HL-60 (cell line): ENCODE data around the gene HDAC8.
"Not testable (repeated sequence)": the region's sequence is repeated elsewhere in the genome, so short reads cannot be mapped to it uniquely, and the experiment has no call there.

Experiments
- DNase-seq, 2 experiments: peaks; one replicate each; pipeline ENCODE4 v3.0.0-alpha.2; 2010 to 2020; ENCODE audit warnings: low read depth in 1 of 2, low spot score in 1 of 2
- H3K27ac ChIP-seq: fragments of 250-450 bp; sonication (Bioruptor Pico); replicated peaks from 2 replicates; pipeline ENCODE4 v1.5.1; 2020; ENCODE audit warnings: mild to moderate bottlenecking, moderate library complexity
- H3K27me3 ChIP-seq: fragments of 250-450 bp; sonication (Bioruptor Pico); 2 replicates; pipeline ENCODE4 v1.5.1; 2021; ENCODE audit warnings: mild to moderate bottlenecking, moderate library complexity; ENCODE audit not compliant: insufficient read depth, poor library complexity, severe bottlenecking
- H3K4me3 ChIP-seq: replicated peaks from 2 replicates; pipeline ENCODE4 v1.5.1; 2011; ENCODE audit warnings: mild to moderate bottlenecking, control low read depth, low read length; ENCODE audit not compliant: insufficient read depth
- GABPA ChIP-seq: IDR thresholded peaks from 2 replicates; pipeline ENCODE4 v1.6.1; 2012; ENCODE audit warnings: low read depth
- POLR2AphosphoS5 ChIP-seq: IDR thresholded peaks from 2 replicates; pipeline ENCODE4 v1.6.1; 2012; ENCODE audit warnings: low read depth
- REST ChIP-seq: IDR thresholded peaks from 2 replicates; pipeline ENCODE4 v1.6.1; 2012; ENCODE audit warnings: low read depth; ENCODE audit not compliant: insufficient replicate concordance
- SPI1 ChIP-seq: IDR thresholded peaks from 2 replicates; pipeline ENCODE4 v1.6.1; 2012; ENCODE audit warnings: low read depth, mild to moderate bottlenecking, borderline replicate concordance
- TF ChIP-seq, protein P1 (sequence below): IDR thresholded peaks from one replicate; pipeline ENCODE4 v1.5.1; 2011; ENCODE audit warnings: low read length, control low read depth, inconsistent platforms; ENCODE audit not compliant: insufficient read depth

Gene HDAC8

DNA sequence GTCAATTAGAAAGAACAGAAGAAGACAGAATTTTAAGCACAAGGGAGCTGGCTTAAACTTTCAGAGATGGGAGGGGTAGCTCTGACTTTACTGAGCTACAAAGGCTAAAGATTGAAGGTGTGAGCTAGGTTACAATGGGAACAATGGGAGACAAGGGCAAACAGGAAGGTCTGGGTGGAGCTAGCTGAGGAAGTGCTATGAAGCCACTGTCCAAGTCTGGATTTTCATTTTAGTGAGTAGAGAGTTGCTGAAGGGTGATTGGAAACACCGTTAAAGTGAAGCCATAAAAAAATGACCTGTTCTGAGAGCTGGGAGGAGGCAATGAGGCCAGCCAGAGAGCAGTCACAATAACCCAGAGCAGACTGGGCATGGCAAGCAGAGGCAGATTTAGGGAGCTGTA is 162.7 kb downstream of the HDAC8 start:
- no peaks in the 10 kb centered on the region for H3K27me3 ChIP-seq
- TF ChIP-seq POLR2AphosphoS5 (no peak), REST (no peak), SPI1 (no peak), GABPA (no peak)
- TF ChIP-seq, protein P1, sequence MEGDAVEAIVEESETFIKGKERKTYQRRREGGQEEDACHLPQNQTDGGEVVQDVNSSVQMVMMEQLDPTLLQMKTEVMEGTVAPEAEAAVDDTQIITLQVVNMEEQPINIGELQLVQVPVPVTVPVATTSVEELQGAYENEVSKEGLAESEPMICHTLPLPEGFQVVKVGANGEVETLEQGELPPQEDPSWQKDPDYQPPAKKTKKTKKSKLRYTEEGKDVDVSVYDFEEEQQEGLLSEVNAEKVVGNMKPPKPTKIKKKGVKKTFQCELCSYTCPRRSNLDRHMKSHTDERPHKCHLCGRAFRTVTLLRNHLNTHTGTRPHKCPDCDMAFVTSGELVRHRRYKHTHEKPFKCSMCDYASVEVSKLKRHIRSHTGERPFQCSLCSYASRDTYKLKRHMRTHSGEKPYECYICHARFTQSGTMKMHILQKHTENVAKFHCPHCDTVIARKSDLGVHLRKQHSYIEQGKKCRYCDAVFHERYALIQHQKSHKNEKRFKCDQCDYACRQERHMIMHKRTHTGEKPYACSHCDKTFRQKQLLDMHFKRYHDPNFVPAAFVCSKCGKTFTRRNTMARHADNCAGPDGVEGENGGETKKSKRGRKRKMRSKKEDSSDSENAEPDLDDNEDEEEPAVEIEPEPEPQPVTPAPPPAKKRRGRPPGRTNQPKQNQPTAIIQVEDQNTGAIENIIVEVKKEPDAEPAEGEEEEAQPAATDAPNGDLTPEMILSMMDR, result no peak
- DNase-seq, result no peak
- no peak overlapping the region for H3K4me3 ChIP-seq
- H3K27ac ChIP-seq, result no peak overlapping the region

DNA sequence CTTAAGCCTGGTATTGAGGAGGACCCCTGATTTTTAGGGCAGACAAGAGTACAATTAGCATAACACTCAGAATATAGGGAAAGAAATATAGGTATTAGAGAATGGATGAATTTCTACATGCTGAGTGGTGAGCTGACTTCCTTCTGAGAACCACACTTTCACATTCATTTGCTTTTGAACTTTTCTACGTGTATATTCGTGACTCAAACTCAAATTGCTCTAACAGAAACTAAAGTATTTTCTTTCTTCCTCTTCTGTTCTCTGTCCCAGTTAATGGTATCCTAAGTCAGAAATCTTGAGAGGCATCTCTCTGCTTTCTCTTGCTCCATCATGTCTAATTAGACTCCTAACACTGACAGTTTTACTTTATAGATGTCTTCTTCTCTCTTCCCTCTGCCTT is 163.8 kb downstream of the HDAC8 start:
- TF ChIP-seq SPI1 (no peak), POLR2AphosphoS5 (no peak), GABPA (no peak), REST (no peak)
- TF ChIP-seq, protein P1, result no peak
- DNase-seq, result no peak
- no peaks in the 10 kb centered on the region for H3K27me3 ChIP-seq
- no peak overlapping the region for H3K27ac ChIP-seq
- no peak overlapping the region for H3K4me3 ChIP-seq

DNA sequence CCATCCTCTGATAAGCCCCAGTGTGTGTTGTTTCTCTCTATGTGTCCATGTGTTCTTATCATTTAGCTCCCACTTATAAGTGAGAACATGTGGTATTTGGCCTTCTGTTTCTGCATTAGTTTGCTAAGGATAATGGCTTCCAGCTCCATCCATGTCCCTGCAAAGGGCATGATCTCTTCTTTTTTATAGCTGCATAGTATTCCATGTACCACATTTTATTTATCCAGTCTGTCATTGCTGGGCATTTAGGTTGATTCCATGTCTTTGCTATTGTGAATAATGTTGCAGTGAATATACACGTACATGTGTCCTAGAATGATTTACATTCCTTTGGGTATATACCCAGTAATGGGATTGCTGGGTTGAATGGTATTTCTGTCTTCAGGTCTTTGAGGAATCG is 167.5 kb downstream of the HDAC8 start:
- not testable (repeated sequence) for DNase-seq, H3K4me3 ChIP-seq, H3K27ac ChIP-seq, H3K27me3 ChIP-seq

DNA sequence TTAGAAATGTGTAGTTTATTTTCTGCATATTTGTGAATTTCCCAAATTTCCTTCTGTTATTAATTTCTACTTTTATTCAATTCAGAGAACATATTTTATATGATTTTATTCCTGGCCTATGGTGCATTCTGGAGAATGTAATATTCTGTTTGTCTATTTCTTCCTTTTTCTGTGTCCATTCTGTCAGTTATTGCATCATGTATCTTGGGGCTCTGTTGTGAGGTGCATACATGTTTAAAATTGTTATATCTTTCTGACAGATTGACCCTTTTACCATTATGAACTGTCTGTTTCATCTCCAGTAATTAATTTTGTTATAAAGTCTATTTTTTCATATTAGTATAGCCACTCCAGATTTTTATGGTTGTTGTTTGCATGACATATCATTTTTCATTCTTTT is 170.0 kb downstream of the HDAC8 start:
- TF ChIP-seq POLR2AphosphoS5 (no peak), REST (no peak), GABPA (no peak), SPI1 (no peak)
- TF ChIP-seq, protein P1, result no peak
- Histone ChIP-seq H3K27me3 (no peaks in the 10 kb centered on the region), H3K4me3 (no peak overlapping the region), H3K27ac (no peak overlapping the region)
- no peak for DNase-seq
